ENCODE results near the gene EHBP1L1.
A peak's percentile ranks its signal among the peaks of the same experiment; 100 is the strongest.
"Not testable (repeated sequence)": the region's sequence is repeated elsewhere in the genome, so short reads cannot be mapped to it uniquely, and the experiment has no call there.

The EHBP1L1 gene

GRCh38 chr11:65636108-65637031, 60.5 kb downstream of the EHBP1L1 start:
- DNase-seq (ENCODE audit: low read depth): no peak

- DNase-seq (ENCODE audit: low read depth): no peak
Measured at GRCh38 chr11:65637032-65637557, 61.2 kb downstream of the EHBP1L1 start.

GRCh38 chr11:65637794-65638419, 62.1 kb downstream of the EHBP1L1 start, which contains the start of gene SIPA1:
Gene SIPA1, plus strand, starts transcription at chr11:65638101. Its CDS starts 2,821 bp downstream, at chr11:65640922.
- peak; percentile 81 for DNase-seq (ENCODE audit: low read depth)

GRCh38 chr11:65639228-65639597, 63.4 kb downstream of the EHBP1L1 start:
- not testable (repeated sequence) for DNase-seq (ENCODE audit: low read depth)

GRCh38 chr11:65639623-65640482, 64.0 kb downstream of the EHBP1L1 start:
- no peak for DNase-seq (ENCODE audit: low read depth)

- no peak for DNase-seq (ENCODE audit: low read depth)
Measured at GRCh38 chr11:65640483-65641296, 64.8 kb downstream of the EHBP1L1 start.

GRCh38 chr11:65641297-65642013, 65.6 kb downstream of the EHBP1L1 start:
- DNase-seq (ENCODE audit: low read depth): no peak

Data from HS-27A (cell line).